ENCODE results near the gene UBALD1. TPM values are rescaled to one million over a fixed set of nuclear protein-coding genes. Genes with fewer than 3 reads are reported as not detected.

UBALD1 gene
- total and polyA plus RNA-seq, 2 donors (not counting 3 experiments of a cell fraction or from before 2014, with no cell fraction given) = 24.8 to 41.6 TPM

DNA sequence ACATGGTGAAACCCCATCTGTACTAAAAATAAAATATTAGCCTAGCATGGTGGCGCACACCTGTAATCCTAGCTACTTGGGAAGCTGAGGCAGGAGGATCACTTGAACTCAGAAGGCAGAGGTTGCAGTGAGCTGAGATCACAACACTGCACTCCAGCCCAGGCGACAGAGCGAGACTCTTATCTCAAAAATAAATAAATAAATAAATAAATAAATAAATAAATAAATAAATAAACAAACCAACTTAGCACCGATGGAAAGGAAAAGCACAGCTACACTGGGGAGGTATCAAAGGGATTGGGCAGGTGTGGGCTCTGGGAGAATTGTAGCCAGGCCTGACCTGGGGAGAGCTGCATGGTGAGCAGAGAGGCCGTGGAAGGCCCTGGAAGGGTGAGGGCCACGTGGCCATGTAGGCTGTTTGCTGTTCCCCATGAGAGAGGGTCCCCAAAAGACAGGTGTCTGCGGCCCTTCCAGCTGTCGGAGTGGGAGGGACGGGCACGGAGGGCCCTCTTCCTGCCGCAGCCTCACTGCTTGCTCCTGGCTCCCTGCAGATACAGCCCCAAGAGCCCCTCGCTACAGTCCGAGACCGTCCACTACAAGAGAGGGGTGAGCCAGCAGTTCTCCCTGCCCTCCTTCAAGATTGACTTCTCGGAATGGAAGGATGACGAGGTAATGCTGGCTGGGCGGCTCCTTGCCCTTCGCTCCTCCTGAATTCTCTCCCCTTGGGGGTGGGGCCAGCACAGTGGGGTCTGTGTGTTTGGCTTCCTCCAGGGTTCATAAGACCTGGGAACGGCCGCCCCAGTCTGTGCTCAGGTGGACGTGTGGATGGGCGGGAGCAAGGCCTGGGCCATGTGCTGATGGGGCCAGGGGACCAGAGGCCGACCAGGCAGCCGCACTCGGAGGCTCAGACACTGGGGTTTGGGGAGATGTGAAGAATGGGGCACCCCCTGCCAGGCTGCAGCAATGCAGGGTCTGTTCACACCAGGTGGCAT is 42.3 kb upstream of the UBALD1 start:
- DNase-seq (ENCODE audit: low read depth, low spot score) = no peak
- no peak for TF ChIP-seq JUN (IDR thresholded peaks at IDR 0.05; ENCODE audit: borderline replicate concordance, insufficient read depth, insufficient read length, low read depth)
- TF ChIP-seq POLR2A (IDR thresholded peaks at IDR 0.05; ENCODE audit: low read depth, low read length) = no peak
- no peak for TF ChIP-seq GATA2 (IDR thresholded peaks at IDR 0.05; ENCODE audit: insufficient read depth, insufficient read length, low read depth, low read length)
- TF ChIP-seq MAX (IDR thresholded peaks at IDR 0.05; ENCODE audit: insufficient read depth, insufficient read length) = no peak
- TF ChIP-seq POLR2AphosphoS5 (IDR thresholded peaks at IDR 0.05; ENCODE audit: insufficient read depth, low read depth, low read length) = no peak
- no peak for TF ChIP-seq FOS (IDR thresholded peaks at IDR 0.05; ENCODE audit: borderline replicate concordance, insufficient read depth, low read length)
- TF ChIP-seq, protein P1, sequence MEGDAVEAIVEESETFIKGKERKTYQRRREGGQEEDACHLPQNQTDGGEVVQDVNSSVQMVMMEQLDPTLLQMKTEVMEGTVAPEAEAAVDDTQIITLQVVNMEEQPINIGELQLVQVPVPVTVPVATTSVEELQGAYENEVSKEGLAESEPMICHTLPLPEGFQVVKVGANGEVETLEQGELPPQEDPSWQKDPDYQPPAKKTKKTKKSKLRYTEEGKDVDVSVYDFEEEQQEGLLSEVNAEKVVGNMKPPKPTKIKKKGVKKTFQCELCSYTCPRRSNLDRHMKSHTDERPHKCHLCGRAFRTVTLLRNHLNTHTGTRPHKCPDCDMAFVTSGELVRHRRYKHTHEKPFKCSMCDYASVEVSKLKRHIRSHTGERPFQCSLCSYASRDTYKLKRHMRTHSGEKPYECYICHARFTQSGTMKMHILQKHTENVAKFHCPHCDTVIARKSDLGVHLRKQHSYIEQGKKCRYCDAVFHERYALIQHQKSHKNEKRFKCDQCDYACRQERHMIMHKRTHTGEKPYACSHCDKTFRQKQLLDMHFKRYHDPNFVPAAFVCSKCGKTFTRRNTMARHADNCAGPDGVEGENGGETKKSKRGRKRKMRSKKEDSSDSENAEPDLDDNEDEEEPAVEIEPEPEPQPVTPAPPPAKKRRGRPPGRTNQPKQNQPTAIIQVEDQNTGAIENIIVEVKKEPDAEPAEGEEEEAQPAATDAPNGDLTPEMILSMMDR (IDR thresholded peaks at IDR 0.05; ENCODE audit: extremely low read depth in 1 of 2, insufficient read depth in 1 of 2, low read depth in 1 of 2, low read length in 2 of 2) = no peak
- TF ChIP-seq EZH2 (IDR thresholded peaks at IDR 0.05; ENCODE audit: borderline replicate concordance, low read depth, low read length, severe bottlenecking) = no peak
- TF ChIP-seq MYC (IDR thresholded peaks at IDR 0.05; ENCODE audit: low read depth, low read length) = no peak
- Histone ChIP-seq H4K20me1 (replicated peaks; ENCODE audit: control insufficient read depth, extremely low read depth, insufficient read depth, low read length) (no peaks in the 10 kb centered on the region), H3K9ac (replicated peaks; ENCODE audit: extremely low read depth, insufficient read depth, low read length) (no peak overlapping the region), H3K27ac (ENCODE audit: insufficient read depth, low read depth, low read length) (no peak overlapping the region), H3K4me1 (ENCODE audit: control insufficient read depth, extremely low read depth, insufficient read depth, low read length) (no peaks in the 10 kb centered on the region), H3K9me1 (replicated peaks; ENCODE audit: control insufficient read depth, extremely low read depth, insufficient read depth, low read length) (no peaks in the 10 kb centered on the region), H2AFZ (ENCODE audit: low read depth, low read length) (no peak overlapping the region), H3K27me3 (ENCODE audit: control insufficient read depth in 2 of 2, insufficient read depth in 2 of 2, low read length in 2 of 2) (no peaks in the 10 kb centered on the region), H3K4me2 (ENCODE audit: insufficient read depth, low read length) (no peak overlapping the region), H3K4me3 (replicated peaks in 1 of 3; ENCODE audit: insufficient read depth in 1 of 3, low read depth in 1 of 3, low read length in 3 of 3) (no peak overlapping the region), H3K9me3 (replicated peaks; ENCODE audit: control insufficient read depth, insufficient read depth, low read length) (no peaks in the 10 kb centered on the region), H3K36me3 (ENCODE audit: control insufficient read depth in 2 of 2, extremely low read depth in 1 of 2, insufficient read depth in 2 of 2, low read length in 2 of 2) (peaks cover 6 to 35% of the 10 kb centered on the region in 2 experiments), H3K79me2 (ENCODE audit: control insufficient read depth, insufficient read depth, low read length) (no peaks in the 10 kb centered on the region)
- intact Hi-C loops (cut with micrococcal nuclease) (no loop called here), dilution Hi-C loops (cut with MboI; ENCODE audit: extremely low pct_ligation_motif_present, low sequenced_read_pairs) (no loop called here)
- POLR2A ChIA-PET = no interaction called here
- CTCF ChIA-PET = no interaction called here
- FAIRE-seq = no peak
- BruUV-seq (replicated peaks) = no TSS peak
